ENCODE results near the gene RAB3GAP1.

GRCh38 chr2:135132314-135132713 lies 80.2 kb downstream of the RAB3GAP1 start:
- TF ChIP-seq, protein P1, sequence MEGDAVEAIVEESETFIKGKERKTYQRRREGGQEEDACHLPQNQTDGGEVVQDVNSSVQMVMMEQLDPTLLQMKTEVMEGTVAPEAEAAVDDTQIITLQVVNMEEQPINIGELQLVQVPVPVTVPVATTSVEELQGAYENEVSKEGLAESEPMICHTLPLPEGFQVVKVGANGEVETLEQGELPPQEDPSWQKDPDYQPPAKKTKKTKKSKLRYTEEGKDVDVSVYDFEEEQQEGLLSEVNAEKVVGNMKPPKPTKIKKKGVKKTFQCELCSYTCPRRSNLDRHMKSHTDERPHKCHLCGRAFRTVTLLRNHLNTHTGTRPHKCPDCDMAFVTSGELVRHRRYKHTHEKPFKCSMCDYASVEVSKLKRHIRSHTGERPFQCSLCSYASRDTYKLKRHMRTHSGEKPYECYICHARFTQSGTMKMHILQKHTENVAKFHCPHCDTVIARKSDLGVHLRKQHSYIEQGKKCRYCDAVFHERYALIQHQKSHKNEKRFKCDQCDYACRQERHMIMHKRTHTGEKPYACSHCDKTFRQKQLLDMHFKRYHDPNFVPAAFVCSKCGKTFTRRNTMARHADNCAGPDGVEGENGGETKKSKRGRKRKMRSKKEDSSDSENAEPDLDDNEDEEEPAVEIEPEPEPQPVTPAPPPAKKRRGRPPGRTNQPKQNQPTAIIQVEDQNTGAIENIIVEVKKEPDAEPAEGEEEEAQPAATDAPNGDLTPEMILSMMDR (IDR thresholded peaks at IDR 0.05): no peak
- TF ChIP-seq POLR2A (IDR thresholded peaks at IDR 0.05): no peak
- no peak for TF ChIP-seq EP300 (IDR thresholded peaks at IDR 0.05)

Data from tibial nerve (tissue), 4 donors.